ENCODE measurements around the gene CDK12.
"Not testable (repeated sequence)": the region's sequence is repeated elsewhere in the genome, so short reads cannot be mapped to it uniquely, and the experiment has no call there.

The CDK12 gene

GRCh38 chr17:39508987-39509386 is 47.7 kb downstream of the CDK12 start:
- no peak for DNase-seq

GRCh38 chr17:39513309-39513708 is 52.0 kb downstream of the CDK12 start:
- no peak for DNase-seq

DNA sequence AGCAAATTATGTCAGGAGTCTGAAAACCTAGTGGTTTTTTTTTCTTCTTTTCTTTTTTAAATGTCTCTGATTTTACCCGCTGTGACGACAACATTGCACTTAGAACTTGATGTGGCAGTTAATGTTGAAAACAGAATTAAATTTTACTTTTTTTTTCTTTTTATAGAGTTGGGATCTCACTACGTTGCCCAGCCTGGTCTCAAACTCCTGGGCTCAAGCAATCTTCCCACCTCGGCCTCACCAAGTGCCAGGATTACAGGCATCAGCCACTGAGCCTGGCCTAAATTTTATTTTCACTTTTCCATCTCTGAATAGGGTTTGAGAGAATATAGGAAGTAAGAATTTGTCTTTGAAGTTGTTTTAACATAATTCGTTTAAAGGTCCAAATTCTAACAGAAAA is 52.6 kb downstream of the CDK12 start:
- no peak for DNase-seq

GRCh38 chr17:39517224-39517623 is 55.9 kb downstream of the CDK12 start:
- DNase-seq, result no peak

DNA sequence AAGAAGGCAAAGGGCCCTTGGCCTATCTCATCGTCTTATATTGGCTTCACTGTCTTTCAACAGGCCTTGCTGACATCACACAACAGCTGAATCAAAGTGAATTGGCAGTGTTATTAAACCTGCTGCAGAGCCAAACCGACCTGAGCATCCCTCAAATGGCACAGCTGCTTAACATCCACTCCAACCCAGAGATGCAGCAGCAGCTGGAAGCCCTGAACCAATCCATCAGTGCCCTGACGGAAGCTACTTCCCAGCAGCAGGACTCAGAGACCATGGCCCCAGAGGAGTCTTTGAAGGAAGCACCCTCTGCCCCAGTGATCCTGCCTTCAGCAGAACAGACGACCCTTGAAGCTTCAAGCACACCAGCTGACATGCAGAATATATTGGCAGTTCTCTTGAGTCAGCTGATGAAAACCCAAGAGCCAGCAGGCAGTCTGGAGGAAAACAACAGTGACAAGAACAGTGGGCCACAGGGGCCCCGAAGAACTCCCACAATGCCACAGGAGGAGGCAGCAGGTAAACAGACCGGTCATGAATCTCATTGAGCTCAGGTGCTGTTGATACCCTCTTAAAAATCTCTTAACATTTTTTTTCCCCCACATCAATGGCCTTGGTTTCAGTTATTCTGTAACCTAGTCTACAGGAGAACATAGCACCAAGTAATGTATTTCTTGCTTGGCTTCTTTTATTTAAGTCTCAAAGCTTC is 64.7 kb downstream of the CDK12 start:
- no peak for DNase-seq

GRCh38 chr17:39527220-39527813 is 66.0 kb downstream of the CDK12 start:
- peak; percentile 8 to 35 for DNase-seq

DNA sequence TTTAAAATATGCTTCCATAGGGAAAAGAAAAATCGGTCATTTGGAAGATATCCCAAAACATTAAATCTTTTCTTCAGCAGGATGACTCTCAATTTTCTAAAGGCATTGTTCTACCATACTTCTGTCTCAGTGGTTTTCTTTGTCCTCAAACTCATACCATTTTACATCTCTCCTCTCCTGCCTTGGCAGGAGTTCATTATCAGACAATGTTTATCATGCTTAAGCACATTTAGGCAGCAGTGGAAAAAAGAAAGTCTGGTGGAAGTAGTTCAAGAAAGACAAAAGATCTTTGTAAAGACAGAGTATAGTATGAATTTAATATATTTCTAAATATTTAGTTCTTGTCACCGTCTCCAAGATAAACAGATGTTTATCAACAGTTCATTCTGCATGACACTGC is 68.2 kb downstream of the CDK12 start:
- DNase-seq, result no peak

GRCh38 chr17:39530513-39530912 is 69.2 kb downstream of the CDK12 start:
- no peak for DNase-seq

GRCh38 chr17:39531252-39531651 is 70.0 kb downstream of the CDK12 start:
- DNase-seq, result no peak

DNA sequence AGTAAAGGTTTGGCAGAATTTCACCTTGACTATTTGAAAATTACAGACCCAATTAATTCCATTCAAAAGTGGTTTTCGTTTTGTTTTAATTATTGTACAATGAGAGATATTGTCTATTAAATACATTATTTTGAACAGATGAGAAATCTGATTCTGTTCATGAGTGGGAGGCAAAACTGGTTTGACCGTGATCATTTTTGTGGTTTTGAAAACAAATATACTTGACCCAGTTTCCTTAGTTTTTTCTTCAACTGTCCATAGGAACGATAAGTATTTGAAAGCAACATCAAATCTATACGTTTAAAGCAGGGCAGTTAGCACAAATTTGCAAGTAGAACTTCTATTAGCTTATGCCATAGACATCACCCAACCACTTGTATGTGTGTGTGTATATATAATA is 72.6 kb downstream of the CDK12 start:
- no peak for DNase-seq

DNA sequence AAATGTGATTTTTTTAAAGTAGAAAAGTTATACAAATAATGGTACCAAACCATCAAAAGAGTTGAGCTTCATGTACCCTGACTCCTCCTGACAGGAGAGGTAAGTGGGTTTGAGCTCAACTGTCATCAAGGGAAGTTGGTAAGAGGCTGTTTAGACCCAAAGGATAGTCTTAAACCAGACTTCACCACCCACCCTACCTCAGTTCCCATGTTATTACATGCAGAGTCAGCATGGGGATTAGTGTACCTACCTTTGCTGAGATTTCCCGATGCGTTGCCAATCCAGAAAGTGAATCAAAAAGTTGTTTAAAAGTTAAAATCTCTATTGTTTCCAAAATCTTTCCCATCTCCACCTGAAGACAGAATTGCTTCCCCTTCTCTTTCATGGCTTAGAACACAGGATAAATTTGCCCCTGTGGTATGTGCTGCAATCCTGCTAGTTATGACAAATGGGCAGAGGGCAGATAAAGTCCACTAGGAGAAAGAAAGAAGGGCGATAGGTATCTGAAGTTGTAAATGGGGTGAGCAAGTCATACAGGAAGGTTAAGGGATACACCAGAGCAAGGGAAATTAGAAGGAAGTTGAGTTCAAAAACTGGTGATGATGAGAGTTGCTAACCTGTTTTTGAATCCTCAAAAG is 73.6 kb downstream of the CDK12 start:
- DNase-seq, result no peak

DNA sequence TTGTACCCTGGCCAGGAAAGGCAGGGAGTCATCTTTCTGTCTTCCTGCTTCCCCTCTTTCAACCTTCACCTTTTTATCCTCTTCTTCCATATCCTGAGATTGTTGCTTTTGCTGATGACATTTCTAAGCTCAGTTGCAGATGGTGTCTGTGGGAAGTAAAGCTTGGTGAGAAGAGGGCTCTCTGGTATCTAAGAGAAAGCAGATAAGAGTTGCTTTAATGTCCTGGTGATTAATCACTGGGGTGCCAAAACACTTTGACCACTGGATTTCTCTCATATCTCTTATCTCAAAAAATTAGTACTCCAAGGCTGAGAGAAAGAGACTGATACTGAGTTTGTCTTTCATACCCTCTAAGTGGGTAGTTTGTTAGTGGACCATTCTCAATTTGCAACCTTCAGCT is 75.2 kb downstream of the CDK12 start:
- no peak for DNase-seq

GRCh38 chr17:39537364-39537763 is 76.1 kb downstream of the CDK12 start:
- DNase-seq, result not testable (repeated sequence)

- DNase-seq, result no peak
Observed at GRCh38 chr17:39538866-39539265, 77.6 kb downstream of the CDK12 start.

- no peak for DNase-seq
Observed at GRCh38 chr17:39540611-39541010, 79.3 kb downstream of the CDK12 start.

DNA sequence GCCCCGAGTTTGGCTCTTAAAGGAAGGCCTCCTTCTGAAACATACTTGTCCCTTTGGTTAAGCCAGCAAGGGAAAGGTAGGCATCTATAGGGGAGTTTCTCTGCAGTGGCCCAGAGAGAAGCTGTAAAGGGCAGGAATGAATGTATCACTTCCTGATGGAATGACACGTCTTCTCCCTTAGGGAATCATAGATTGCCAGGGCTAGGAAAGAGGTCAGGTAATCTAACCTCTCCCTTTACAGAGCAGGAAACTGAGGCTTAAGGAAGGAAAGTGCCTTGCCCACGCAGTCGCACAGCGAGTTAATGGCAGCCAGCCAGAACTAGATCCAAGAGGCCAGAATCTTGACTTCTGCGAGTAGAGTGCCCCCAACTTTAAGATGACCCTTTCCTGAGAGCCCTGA is 80.4 kb downstream of the CDK12 start:
- no peak for DNase-seq

DNA sequence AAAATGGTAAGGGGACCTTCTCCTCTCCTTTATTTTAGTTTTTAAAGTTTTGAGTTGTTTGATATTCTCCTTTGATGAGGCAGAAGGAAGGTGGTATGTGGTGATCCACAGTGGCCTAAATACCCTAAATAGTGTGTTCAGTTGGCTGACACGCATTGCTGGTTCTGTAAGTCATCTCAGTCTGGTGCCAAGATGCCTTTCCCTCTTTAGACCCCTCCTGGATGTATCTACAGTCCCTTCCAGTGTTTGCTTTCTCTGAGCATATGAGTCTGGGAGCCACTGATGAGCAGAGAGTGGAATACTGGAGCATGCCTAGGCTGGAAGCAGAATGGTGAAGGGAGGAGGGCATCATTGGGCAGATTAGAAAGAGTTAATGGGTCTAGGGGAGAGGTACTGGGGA is 81.9 kb downstream of the CDK12 start:
- DNase-seq, result no peak

DNA sequence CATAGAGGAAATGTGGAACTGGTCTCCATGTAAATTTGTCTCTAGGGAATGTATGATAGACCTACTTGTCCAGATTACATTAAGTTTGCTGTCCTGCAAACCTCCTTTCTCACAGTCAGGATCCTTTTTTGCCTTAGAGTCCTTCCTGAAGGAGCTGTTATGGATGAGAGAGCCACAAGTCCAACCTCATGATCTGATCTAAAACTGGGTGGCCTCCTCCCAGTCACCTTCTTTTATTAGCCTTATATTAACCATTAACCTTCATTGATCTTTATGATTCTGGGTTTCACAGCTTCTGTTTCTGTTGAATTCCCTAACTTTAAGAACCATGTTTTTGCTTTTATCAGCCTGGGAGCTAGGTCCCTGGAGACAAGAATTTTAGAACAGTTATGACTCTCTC is 82.4 kb downstream of the CDK12 start:
- no peak for DNase-seq

DNA sequence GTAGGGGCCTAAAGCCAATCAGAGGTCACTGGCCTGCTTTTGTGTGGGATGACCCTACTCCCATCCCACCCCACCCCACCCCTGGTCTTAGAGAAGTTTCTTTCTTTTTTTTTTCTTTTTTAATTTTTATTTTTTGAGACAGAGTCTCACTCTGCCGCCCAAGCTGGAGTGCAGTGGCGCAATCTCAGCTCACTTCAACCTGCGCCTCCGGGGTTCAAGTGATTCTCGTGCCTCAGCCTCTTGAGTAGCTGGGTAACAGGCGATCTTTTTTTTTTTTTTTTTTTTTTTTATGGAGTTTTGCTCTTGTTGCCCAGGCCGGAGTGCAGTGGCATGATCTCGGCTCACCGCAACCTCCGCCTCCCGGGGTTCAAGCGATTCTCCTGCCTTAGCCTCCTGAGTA is 83.1 kb downstream of the CDK12 start:
- not testable (repeated sequence) for DNase-seq

- peak; percentile 18 to 60 for DNase-seq
Observed at GRCh38 chr17:39547713-39548478, 86.6 kb downstream of the CDK12 start.

GRCh38 chr17:39548494-39549225 is 87.4 kb downstream of the CDK12 start:
- no peak for DNase-seq

DNA sequence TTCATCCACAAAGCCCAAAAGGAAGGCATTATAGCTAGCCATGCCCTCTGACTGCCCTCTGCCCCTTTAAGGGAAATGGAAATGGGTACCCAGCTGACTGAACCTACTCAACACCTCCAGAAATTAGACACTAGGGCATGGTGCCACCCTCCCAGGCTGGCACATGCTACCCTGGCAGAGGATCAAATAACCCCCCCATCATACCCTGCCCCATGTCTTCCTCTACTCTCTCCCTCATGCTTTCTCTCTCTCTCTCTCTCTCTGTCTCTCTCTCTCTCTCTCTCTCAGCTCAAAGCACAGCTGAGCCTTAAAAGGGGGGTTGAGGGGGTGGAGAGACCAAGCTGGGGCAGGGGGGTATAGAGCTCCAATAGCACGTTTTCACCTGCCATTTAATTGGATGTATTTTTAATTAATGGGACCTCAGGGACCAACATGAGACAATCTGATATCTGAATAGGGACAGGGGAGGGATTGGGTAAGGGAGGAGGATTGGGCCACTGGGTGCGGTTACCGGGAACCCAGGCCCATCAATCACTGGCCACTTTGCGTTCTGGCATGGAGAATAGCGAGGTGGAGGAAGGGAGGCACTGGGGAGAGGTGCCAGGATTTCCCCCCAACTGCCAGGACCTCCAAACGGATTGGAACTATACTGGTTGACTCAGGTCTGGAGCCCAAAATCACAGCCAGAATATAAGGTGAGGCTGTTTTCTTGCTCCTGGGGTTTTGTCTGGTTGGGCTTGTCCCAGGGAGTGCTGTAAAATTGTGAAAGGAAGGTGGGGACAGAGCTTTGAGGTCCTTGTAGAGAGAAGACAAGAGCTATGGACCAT is 88.7 kb downstream of the CDK12 start:
- DNase-seq, result peak; percentile 71 to 77

Measured in NCI-H526 (cell line).